Type B pancreatic cell (in vitro differentiated cells): Measurements from ENCODE around the gene TAF6. TPM values are rescaled to one million over a fixed set of nuclear protein-coding genes. Genes with fewer than 3 reads are reported as not detected.

Experiments
- DNase-seq: peaks from one replicate; pipeline ENCODE4 v3.0.0; 2021; ENCODE audit warnings: mixed read lengths; ENCODE audit not compliant: unreplicated experiment; ENCODE audit errors: extremely low spot score
- H3K27ac Mint-ChIP-seq: 2 replicates; pipeline ENCODE4 v1.8.0; 2021; ENCODE audit warnings: mild to moderate bottlenecking, mixed read lengths
- H3K27me3 Mint-ChIP-seq: 2 replicates; pipeline ENCODE4 v1.8.0; 2021; ENCODE audit warnings: mixed read lengths
- H3K36me3 Mint-ChIP-seq: 2 replicates; pipeline ENCODE4 v1.8.0; 2021; ENCODE audit warnings: mixed read lengths
- H3K4me1 Mint-ChIP-seq: one replicate; pipeline ENCODE4 v1.8.0; 2021; ENCODE audit warnings: mixed read lengths; ENCODE audit not compliant: unreplicated experiment
- H3K4me3 Mint-ChIP-seq: 2 replicates; pipeline ENCODE4 v1.8.0; 2021; ENCODE audit warnings: mild to moderate bottlenecking, mixed read lengths
- H3K9me3 Mint-ChIP-seq: 2 replicates; pipeline ENCODE4 v1.8.0; 2021; ENCODE audit warnings: mixed read lengths
- total RNA-seq: library from RNA; stranded (reverse); gene quantifications from 2 replicates; pipeline ENCODE4 v1.2.1, GENCODE V29; 2021; ENCODE audit warnings: low replicate concordance
- TF ChIP-seq, protein P1 (sequence below): fragments of 200-600 bp; sonication (generic); conservative IDR thresholded peaks from 2 replicates; pipeline ENCODE4 v1.5.0; 2021; ENCODE audit warnings: antibody characterized with exemption, mild to moderate bottlenecking

Gene TAF6
- total RNA-seq, 1 donor from 2014 or later, result 77.7 TPM

DNA sequence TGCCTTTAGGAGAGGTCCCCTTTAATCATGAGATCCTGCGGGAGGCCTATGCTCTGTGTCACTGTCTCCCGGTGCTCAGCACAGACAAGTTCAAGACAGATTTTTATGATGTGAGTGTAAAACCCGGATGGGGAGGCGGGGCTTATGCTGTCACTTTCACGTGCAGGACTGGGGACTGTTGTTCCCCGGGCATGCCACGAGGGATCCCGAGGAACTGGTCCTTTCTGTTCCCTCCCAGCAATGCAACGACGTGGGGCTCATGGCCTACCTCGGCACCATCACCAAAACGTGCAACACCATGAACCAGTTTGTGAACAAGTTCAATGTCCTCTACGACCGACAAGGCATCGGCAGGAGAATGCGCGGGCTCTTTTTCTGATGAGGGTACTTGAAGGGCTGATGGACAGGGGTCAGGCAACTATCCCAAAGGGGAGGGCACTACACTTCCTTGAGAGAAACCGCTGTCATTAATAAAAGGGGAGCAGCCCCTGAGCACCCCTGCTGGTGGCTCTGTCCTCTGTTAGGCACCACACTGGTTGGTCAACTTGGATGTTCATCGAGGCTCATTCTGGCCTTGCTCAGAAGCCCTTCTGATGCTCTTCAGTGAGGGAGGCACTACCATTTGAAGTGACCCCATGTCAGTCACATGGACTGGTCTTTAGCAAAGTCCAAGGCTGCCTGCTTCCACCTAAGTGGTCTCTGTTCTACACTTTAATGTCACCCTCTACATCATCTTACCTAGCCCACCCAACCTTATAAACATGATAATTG is 27.6 kb downstream of the TAF6 start:
- no peak for DNase-seq
- TF ChIP-seq, protein P1, sequence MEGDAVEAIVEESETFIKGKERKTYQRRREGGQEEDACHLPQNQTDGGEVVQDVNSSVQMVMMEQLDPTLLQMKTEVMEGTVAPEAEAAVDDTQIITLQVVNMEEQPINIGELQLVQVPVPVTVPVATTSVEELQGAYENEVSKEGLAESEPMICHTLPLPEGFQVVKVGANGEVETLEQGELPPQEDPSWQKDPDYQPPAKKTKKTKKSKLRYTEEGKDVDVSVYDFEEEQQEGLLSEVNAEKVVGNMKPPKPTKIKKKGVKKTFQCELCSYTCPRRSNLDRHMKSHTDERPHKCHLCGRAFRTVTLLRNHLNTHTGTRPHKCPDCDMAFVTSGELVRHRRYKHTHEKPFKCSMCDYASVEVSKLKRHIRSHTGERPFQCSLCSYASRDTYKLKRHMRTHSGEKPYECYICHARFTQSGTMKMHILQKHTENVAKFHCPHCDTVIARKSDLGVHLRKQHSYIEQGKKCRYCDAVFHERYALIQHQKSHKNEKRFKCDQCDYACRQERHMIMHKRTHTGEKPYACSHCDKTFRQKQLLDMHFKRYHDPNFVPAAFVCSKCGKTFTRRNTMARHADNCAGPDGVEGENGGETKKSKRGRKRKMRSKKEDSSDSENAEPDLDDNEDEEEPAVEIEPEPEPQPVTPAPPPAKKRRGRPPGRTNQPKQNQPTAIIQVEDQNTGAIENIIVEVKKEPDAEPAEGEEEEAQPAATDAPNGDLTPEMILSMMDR, result peak; percentile 37
- H3K9me3 Mint-ChIP-seq, result no peaks in the 10 kb centered on the region
- peak overlapping the region; percentile 69 for H3K27ac Mint-ChIP-seq
- H3K4me1 Mint-ChIP-seq, result peaks cover 28% of the 10 kb centered on the region
- H3K36me3 Mint-ChIP-seq, result peaks cover 22% of the 10 kb centered on the region
- peak overlapping the region; percentile 95 for H3K4me3 Mint-ChIP-seq
- H3K27me3 Mint-ChIP-seq, result no peaks in the 10 kb centered on the region

- Mint-ChIP-seq H3K27me3 (no peaks in the 10 kb centered on the region), H3K4me1 (peaks cover 25% of the 10 kb centered on the region), H3K27ac (peak overlapping the region; percentile 69), H3K36me3 (peaks cover 19% of the 10 kb centered on the region), H3K4me3 (peak overlapping the region; percentile 95), H3K9me3 (no peaks in the 10 kb centered on the region)
- TF ChIP-seq, protein P1, result no peak
- DNase-seq, result no peak
Observed at GRCh38 chr7:100090527-100091410, 28.4 kb downstream of the TAF6 start.

GRCh38 chr7:100089458-100090196 is 29.5 kb downstream of the TAF6 start:
- DNase-seq, result no peak
- H3K4me3 Mint-ChIP-seq, result peak overlapping the region; percentile 95
- peaks cover 12% of the 10 kb centered on the region for H3K36me3 Mint-ChIP-seq
- H3K27me3 Mint-ChIP-seq, result no peaks in the 10 kb centered on the region
- peak overlapping the region; percentile 87 for H3K27ac Mint-ChIP-seq
- peaks cover 17% of the 10 kb centered on the region for H3K4me1 Mint-ChIP-seq
- H3K9me3 Mint-ChIP-seq, result no peaks in the 10 kb centered on the region
- TF ChIP-seq, protein P1, result no peak

GRCh38 chr7:100088621-100089457 is 30.3 kb downstream of the TAF6 start, which contains the start of gene COPS6:
TSS of gene COPS6 (plus strand) at chr7:100088969. CDS start at chr7:100088991, 22 bp downstream.
- Mint-ChIP-seq H3K27me3 (no peaks in the 10 kb centered on the region), H3K4me1 (peaks cover 16% of the 10 kb centered on the region), H3K4me3 (peak within 1 kb of the TSS; percentile 95), H3K27ac (peak within 1 kb of the TSS; percentile 87), H3K36me3 (peaks cover 12% of the 10 kb centered on the region), H3K9me3 (no peaks in the 10 kb centered on the region)
- TF ChIP-seq, protein P1, result no peak
- peak; percentile 89 for DNase-seq
